H1 (cell line): ENCODE measurements around the gene PCCA.

Experiments used
- CTCF ChIP-seq, 3 experiments: IDR thresholded peaks; 1 replicate in 2 of 3; 2 replicates in 1 of 3; pipeline versions ENCODE4 v1.5.1 to v1.6.1; 2011; ENCODE audit warnings: low read length in 3 of 3, mild to moderate bottlenecking in 3 of 3, inconsistent platforms in 2 of 3, low read depth in 1 of 3, moderate library complexity in 1 of 3; ENCODE audit not compliant: insufficient read depth in 1 of 3; ENCODE audit errors: control extremely low read depth in 1 of 3
- KDM1A ChIP-seq: fragments of 200-600, 300-600 bp; sonication (generic); IDR thresholded peaks from 2 replicates; pipeline ENCODE4 v1.7.1; 2016; ENCODE audit warnings: mild to moderate bottlenecking, low read length, borderline replicate concordance
- TEAD4 ChIP-seq: IDR thresholded peaks from 2 replicates; pipeline ENCODE4 v1.6.1; 2012; ENCODE audit warnings: low read depth, low read length, inconsistent platforms, mixed read lengths

GRCh38 chr13:100428986-100429385 lies 340.1 kb downstream of the PCCA start:
- no peak for TF ChIP-seq TEAD4
- no peak for TF ChIP-seq KDM1A
- no peak for TF ChIP-seq CTCF (IDR thresholded peaks at IDR 0.05; ENCODE audit: control extremely low read depth in 1 of 3, insufficient read depth in 1 of 3, low read depth in 1 of 3, low read length in 3 of 3)
